Mesothelial cell of epicardium (in vitro differentiated cells): ENCODE data around the gene GSTM4. TPM values are rescaled to one million over a fixed set of nuclear protein-coding genes. Genes with fewer than 3 reads are reported as not detected.

ENCODE experiments used
- DNase-seq, 2 experiments: peaks; one replicate each; pipeline ENCODE4 v3.0.0; 2021; ENCODE audit warnings: low spot score in 2 of 2; ENCODE audit not compliant: unreplicated experiment in 2 of 2
- H3K27ac Mint-ChIP-seq: 2 replicates; pipeline ENCODE4 v1.8.0; 2021; ENCODE audit warnings: mixed read lengths
- H3K27me3 Mint-ChIP-seq: 2 replicates; pipeline ENCODE4 v1.8.0; 2021; ENCODE audit warnings: low read depth, mixed read lengths
- H3K36me3 Mint-ChIP-seq: 2 replicates; pipeline ENCODE4 v1.8.0; 2021; ENCODE audit warnings: mixed read lengths
- H3K4me1 Mint-ChIP-seq: 2 replicates; pipeline ENCODE4 v1.8.0; 2021; ENCODE audit warnings: mixed read lengths
- H3K4me3 Mint-ChIP-seq: 2 replicates; pipeline ENCODE4 v1.8.0; 2021; ENCODE audit warnings: mild to moderate bottlenecking, moderate library complexity, mixed read lengths
- H3K9me3 Mint-ChIP-seq: 2 replicates; pipeline ENCODE4 v1.8.0; 2021; ENCODE audit warnings: mixed read lengths
- CTCF ChIP-seq: fragments of 200-600 bp; sonication (generic); IDR thresholded peaks from one replicate; pipeline ENCODE4 v1.5.0; 2021; ENCODE audit warnings: antibody characterized with exemption; ENCODE audit not compliant: unreplicated experiment
- total RNA-seq: library from RNA; stranded (reverse); gene quantifications from 3 replicates; pipeline ENCODE4 v1.2.1, GENCODE V29; 2021

The GSTM4 gene
- total RNA-seq, 1 donor from 2014 or later, result 23.7 TPM

- Mint-ChIP-seq H3K27me3 (no peaks in the 10 kb centered on the region), H3K4me3 (no peak overlapping the region), H3K9me3 (no peaks in the 10 kb centered on the region), H3K4me1 (peaks cover 27% of the 10 kb centered on the region), H3K27ac (no peak overlapping the region), H3K36me3 (no peaks in the 10 kb centered on the region)
- no peak for DNase-seq
- TF ChIP-seq CTCF, result no peak
These were observed 40.0 kb upstream of the GSTM4 start for GRCh38 chr1:109615879-109616278.

GRCh38 chr1:109616391-109616790, 39.5 kb upstream of the GSTM4 start:
- no peak overlapping the region for H3K4me3 Mint-ChIP-seq
- TF ChIP-seq CTCF, result no peak
- H3K27ac Mint-ChIP-seq, result peak overlapping the region; percentile 5
- no peaks in the 10 kb centered on the region for H3K36me3 Mint-ChIP-seq
- no peaks in the 10 kb centered on the region for H3K9me3 Mint-ChIP-seq
- peaks cover 28% of the 10 kb centered on the region for H3K4me1 Mint-ChIP-seq
- no peak for DNase-seq
- no peaks in the 10 kb centered on the region for H3K27me3 Mint-ChIP-seq

- no peak for TF ChIP-seq CTCF
- H3K4me3 Mint-ChIP-seq, result no peak overlapping the region
- no peaks in the 10 kb centered on the region for H3K36me3 Mint-ChIP-seq
- no peak for DNase-seq
- no peaks in the 10 kb centered on the region for H3K27me3 Mint-ChIP-seq
- H3K4me1 Mint-ChIP-seq, result peaks cover 38% of the 10 kb centered on the region
- H3K9me3 Mint-ChIP-seq, result no peaks in the 10 kb centered on the region
- H3K27ac Mint-ChIP-seq, result no peak overlapping the region
These were observed 38.6 kb upstream of the GSTM4 start for GRCh38 chr1:109617291-109617801.

GRCh38 chr1:109618661-109619575, 37.0 kb upstream of the GSTM4 start:
- no peaks in the 10 kb centered on the region for H3K27me3 Mint-ChIP-seq
- peak overlapping the region; percentile 93 for H3K4me3 Mint-ChIP-seq
- no peaks in the 10 kb centered on the region for H3K36me3 Mint-ChIP-seq
- no peaks in the 10 kb centered on the region for H3K9me3 Mint-ChIP-seq
- TF ChIP-seq CTCF, result no peak
- DNase-seq, result no peak
- peaks cover 53% of the 10 kb centered on the region for H3K4me1 Mint-ChIP-seq
- peak overlapping the region; percentile 97 for H3K27ac Mint-ChIP-seq

- peak within 1 kb of the TSS; percentile 97 for H3K27ac Mint-ChIP-seq
- H3K36me3 Mint-ChIP-seq, result no peaks in the 10 kb centered on the region
- peak within 1 kb of the TSS; percentile 93 for H3K4me3 Mint-ChIP-seq
- H3K4me1 Mint-ChIP-seq, result peaks cover 53% of the 10 kb centered on the region
- DNase-seq, result peak in 1 of 2 experiments; percentile 69
- TF ChIP-seq CTCF, result no peak
- H3K27me3 Mint-ChIP-seq, result no peaks in the 10 kb centered on the region
- H3K9me3 Mint-ChIP-seq, result no peaks in the 10 kb centered on the region
These were observed 36.1 kb upstream of the GSTM4 start, which contains the start of the genes AMPD2 and GNAT2 for GRCh38 chr1:109619576-109620400. TSS of gene AMPD2 (plus strand) at chr1:109619837. CDS start at chr1:109621176, 1,339 bp downstream. TSS of gene GNAT2 (minus strand) at chr1:109619616. CDS start at chr1:109612870, 6,746 bp downstream.
